GM12878 (cell line): ENCODE data around the gene MYH6.

Experiments used
- CEBPB ChIP-seq, 2 experiments: fragments of 150-350 bp in 1 of 2; IDR thresholded peaks; 2 replicates each; pipeline ENCODE4 v1.6.1; 2012 to 2014; ENCODE audit warnings: low read depth in 2 of 2, low read length in 2 of 2, borderline replicate concordance in 1 of 2, inconsistent platforms in 1 of 2
- EZH2 ChIP-seq: IDR thresholded peaks from 2 replicates; pipeline ENCODE4 v1.6.1; 2012; ENCODE audit warnings: low read depth, mild to moderate bottlenecking, control low read depth, inconsistent platforms, low read length, borderline replicate concordance; ENCODE audit not compliant: control insufficient read depth
- NFIC ChIP-seq: IDR thresholded peaks from 2 replicates; pipeline ENCODE4 v1.6.1; 2012; ENCODE audit warnings: low read depth, mild to moderate bottlenecking, inconsistent platforms, low read length, moderate library complexity
- NR2C2 ChIP-seq: IDR thresholded peaks from 2 replicates; pipeline ENCODE4 v1.6.1; 2011; ENCODE audit warnings: borderline replicate concordance, low read depth; ENCODE audit not compliant: control insufficient read depth, insufficient read length
- POLR2A ChIP-seq: IDR thresholded peaks from 2 replicates; pipeline ENCODE4 v1.6.1; 2011; ENCODE audit warnings: low read depth, mild to moderate bottlenecking, low read length
- POLR2AphosphoS2 ChIP-seq: IDR thresholded peaks from 2 replicates; pipeline ENCODE4 v1.6.1; 2011; ENCODE audit warnings: low read depth, mild to moderate bottlenecking, low read length, improper control_type of control experiment, moderate library complexity
- RCOR1 ChIP-seq: conservative IDR thresholded peaks from 2 replicates; pipeline ENCODE4 v1.6.1; 2012; ENCODE audit warnings: low read depth, low read length, improper control_type of control experiment
- SMC3 ChIP-seq: IDR thresholded peaks from 2 replicates; pipeline ENCODE4 v1.6.1; 2011; ENCODE audit warnings: low read length, improper control_type of control experiment, borderline replicate concordance
- SP1 ChIP-seq: IDR thresholded peaks from one replicate; pipeline ENCODE4 v1.6.1; 2011; ENCODE audit warnings: low read depth, low read length
- SUZ12 ChIP-seq: fragments of 200-600 bp; sonication (generic); IDR thresholded peaks from one replicate; pipeline ENCODE4 v1.6.1; 2018; ENCODE audit warnings: antibody characterized with exemption, mild to moderate bottlenecking; ENCODE audit not compliant: unreplicated experiment
- TAF1 ChIP-seq: IDR thresholded peaks from 2 replicates; pipeline ENCODE4 v1.6.1; 2011; ENCODE audit warnings: mild to moderate bottlenecking, low read depth, low read length, borderline replicate concordance
- ZZZ3 ChIP-seq: IDR thresholded peaks from 2 replicates; pipeline ENCODE4 v1.6.1; 2011; ENCODE audit warnings: low read depth; ENCODE audit not compliant: control insufficient read depth, insufficient read length
- TF ChIP-seq, protein P1 (sequence below), 3 experiments: IDR thresholded peaks in 2 of 3; conservative IDR thresholded peaks in 1 of 3; 2 replicates each; pipeline ENCODE4 v1.5.1; 2011; ENCODE audit warnings: low read depth in 3 of 3, low read length in 3 of 3, mild to moderate bottlenecking in 3 of 3, control low read depth in 2 of 3, moderate library complexity in 2 of 3, inconsistent platforms in 1 of 3, mixed read lengths in 1 of 3; ENCODE audit not compliant: control insufficient read depth in 2 of 3, insufficient read depth in 1 of 3; ENCODE audit errors: extremely low read depth in 1 of 3
- TF ChIP-seq, protein P2 (sequence below): fragments of 450-650 bp; IDR thresholded peaks from 2 replicates; pipeline ENCODE4 v1.6.1; 2017; ENCODE audit warnings: mild to moderate bottlenecking

DNA sequence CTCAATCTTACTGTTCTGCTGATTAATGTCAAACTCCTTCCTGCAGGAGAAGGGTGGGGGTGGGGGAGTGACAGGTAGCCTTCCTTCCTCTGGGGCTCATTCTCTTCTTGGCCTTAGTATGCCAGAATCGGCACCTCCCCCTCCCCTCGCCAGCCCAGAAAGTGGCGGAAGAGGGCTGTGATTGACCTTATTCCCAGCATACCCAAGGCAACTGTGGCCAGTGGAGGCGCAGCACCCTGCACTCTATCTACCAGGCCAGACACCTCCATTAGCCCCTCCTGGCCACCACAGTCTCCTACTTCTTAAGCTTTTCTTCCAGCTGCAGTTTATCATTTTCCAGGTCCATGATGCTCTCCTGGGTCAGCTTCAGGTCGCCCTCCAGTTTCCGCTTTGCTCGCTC, 15.5 kb downstream of the MYH6 start:
- TF ChIP-seq SUZ12 (no peak), POLR2AphosphoS2 (no peak), TAF1 (no peak), RCOR1 (no peak), CEBPB (IDR thresholded peaks at IDR 0.05; ENCODE audit: borderline replicate concordance in 1 of 2, low read depth in 2 of 2, low read length in 2 of 2) (no peak), POLR2A (no peak), SP1 (no peak), NR2C2 (no peak), SMC3 (no peak), EZH2 (no peak), NFIC (no peak), ZZZ3 (no peak)
- TF ChIP-seq, protein P1, sequence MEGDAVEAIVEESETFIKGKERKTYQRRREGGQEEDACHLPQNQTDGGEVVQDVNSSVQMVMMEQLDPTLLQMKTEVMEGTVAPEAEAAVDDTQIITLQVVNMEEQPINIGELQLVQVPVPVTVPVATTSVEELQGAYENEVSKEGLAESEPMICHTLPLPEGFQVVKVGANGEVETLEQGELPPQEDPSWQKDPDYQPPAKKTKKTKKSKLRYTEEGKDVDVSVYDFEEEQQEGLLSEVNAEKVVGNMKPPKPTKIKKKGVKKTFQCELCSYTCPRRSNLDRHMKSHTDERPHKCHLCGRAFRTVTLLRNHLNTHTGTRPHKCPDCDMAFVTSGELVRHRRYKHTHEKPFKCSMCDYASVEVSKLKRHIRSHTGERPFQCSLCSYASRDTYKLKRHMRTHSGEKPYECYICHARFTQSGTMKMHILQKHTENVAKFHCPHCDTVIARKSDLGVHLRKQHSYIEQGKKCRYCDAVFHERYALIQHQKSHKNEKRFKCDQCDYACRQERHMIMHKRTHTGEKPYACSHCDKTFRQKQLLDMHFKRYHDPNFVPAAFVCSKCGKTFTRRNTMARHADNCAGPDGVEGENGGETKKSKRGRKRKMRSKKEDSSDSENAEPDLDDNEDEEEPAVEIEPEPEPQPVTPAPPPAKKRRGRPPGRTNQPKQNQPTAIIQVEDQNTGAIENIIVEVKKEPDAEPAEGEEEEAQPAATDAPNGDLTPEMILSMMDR (IDR thresholded peaks at IDR 0.05 in 2 of 3, conservative IDR thresholded peaks at IDR 0.05 in 1 of 3; ENCODE audit: control insufficient read depth in 2 of 3, extremely low read depth in 1 of 3, insufficient read depth in 1 of 3, low read depth in 3 of 3, low read length in 3 of 3) = no peak
- TF ChIP-seq, protein P2, sequence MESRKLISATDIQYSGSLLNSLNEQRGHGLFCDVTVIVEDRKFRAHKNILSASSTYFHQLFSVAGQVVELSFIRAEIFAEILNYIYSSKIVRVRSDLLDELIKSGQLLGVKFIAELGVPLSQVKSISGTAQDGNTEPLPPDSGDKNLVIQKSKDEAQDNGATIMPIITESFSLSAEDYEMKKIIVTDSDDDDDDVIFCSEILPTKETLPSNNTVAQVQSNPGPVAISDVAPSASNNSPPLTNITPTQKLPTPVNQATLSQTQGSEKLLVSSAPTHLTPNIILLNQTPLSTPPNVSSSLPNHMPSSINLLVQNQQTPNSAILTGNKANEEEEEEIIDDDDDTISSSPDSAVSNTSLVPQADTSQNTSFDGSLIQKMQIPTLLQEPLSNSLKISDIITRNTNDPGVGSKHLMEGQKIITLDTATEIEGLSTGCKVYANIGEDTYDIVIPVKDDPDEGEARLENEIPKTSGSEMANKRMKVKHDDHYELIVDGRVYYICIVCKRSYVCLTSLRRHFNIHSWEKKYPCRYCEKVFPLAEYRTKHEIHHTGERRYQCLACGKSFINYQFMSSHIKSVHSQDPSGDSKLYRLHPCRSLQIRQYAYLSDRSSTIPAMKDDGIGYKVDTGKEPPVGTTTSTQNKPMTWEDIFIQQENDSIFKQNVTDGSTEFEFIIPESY = no peak
